Neural cell (in vitro differentiated cells): ENCODE data around the gene OR51V1.

ENCODE experiments used
- EP300 ChIP-seq: fragments of 450-650 bp; conservative IDR thresholded peaks from 2 replicates; pipeline ENCODE4 v1.6.1; 2014; ENCODE audit warnings: antibody characterized with exemption, mild to moderate bottlenecking, moderate library complexity; ENCODE audit not compliant: poor library complexity, severe bottlenecking
- EZH2 ChIP-seq: fragments of 200-600, 300-800 bp; shearing (Covaris generic), sonication (generic); IDR thresholded peaks from 2 replicates; pipeline ENCODE4 v1.6.1; 2014; ENCODE audit warnings: antibody characterized with exemption, low read length, borderline replicate concordance, mild to moderate bottlenecking; ENCODE audit not compliant: insufficient read depth, poor library complexity, severe bottlenecking
- POLR2AphosphoS5 ChIP-seq: IDR thresholded peaks from 2 replicates; pipeline ENCODE4 v1.6.1; 2012
- TF ChIP-seq, protein P1 (sequence below): fragments of 450-650 bp; IDR thresholded peaks from 2 replicates; pipeline ENCODE4 v1.5.1; 2014; ENCODE audit warnings: antibody characterized with exemption, mild to moderate bottlenecking, moderate library complexity; ENCODE audit not compliant: poor library complexity, severe bottlenecking
- TF ChIP-seq, protein P2 (sequence below): IDR thresholded peaks from 2 replicates; pipeline ENCODE4 v1.6.1; 2012; ENCODE audit warnings: borderline replicate concordance

DNA sequence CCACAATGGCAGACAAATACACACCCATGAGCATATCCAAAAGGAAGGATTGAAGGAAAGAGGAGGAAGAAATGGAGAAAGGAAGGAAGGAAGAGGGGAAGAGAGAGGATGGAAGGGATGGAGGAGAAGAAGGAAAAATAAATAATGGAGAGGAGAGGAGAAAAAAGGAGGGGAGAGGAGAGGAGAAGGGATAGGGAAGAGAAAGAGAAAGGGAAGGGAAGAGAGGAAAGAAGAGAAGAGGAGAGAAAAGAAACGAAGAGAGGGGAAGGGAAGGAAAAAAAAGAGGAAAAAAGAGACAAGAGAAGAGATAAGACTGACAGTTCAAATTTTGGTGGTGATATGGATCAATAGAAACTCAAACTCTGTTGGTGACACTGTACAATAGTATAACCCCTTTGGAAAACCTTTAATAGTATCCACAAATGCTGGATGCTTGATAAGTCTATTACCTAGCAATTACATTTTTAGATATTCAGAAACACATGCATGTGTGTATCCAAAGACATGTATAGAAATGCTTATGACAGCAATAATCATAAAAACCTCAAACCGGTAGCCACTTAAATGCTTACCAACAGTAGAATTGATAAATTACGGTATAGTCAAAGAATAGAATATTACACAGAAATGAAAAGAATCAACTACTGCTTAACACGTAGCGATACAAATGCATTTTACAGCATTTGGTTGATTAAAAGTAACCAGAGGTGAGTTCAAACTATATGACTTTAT lies 35.0 kb upstream of the OR51V1 start:
- TF ChIP-seq EP300 (no peak), POLR2AphosphoS5 (no peak), EZH2 (no peak)
- TF ChIP-seq, protein P1, sequence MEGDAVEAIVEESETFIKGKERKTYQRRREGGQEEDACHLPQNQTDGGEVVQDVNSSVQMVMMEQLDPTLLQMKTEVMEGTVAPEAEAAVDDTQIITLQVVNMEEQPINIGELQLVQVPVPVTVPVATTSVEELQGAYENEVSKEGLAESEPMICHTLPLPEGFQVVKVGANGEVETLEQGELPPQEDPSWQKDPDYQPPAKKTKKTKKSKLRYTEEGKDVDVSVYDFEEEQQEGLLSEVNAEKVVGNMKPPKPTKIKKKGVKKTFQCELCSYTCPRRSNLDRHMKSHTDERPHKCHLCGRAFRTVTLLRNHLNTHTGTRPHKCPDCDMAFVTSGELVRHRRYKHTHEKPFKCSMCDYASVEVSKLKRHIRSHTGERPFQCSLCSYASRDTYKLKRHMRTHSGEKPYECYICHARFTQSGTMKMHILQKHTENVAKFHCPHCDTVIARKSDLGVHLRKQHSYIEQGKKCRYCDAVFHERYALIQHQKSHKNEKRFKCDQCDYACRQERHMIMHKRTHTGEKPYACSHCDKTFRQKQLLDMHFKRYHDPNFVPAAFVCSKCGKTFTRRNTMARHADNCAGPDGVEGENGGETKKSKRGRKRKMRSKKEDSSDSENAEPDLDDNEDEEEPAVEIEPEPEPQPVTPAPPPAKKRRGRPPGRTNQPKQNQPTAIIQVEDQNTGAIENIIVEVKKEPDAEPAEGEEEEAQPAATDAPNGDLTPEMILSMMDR = no peak
- TF ChIP-seq, protein P2, sequence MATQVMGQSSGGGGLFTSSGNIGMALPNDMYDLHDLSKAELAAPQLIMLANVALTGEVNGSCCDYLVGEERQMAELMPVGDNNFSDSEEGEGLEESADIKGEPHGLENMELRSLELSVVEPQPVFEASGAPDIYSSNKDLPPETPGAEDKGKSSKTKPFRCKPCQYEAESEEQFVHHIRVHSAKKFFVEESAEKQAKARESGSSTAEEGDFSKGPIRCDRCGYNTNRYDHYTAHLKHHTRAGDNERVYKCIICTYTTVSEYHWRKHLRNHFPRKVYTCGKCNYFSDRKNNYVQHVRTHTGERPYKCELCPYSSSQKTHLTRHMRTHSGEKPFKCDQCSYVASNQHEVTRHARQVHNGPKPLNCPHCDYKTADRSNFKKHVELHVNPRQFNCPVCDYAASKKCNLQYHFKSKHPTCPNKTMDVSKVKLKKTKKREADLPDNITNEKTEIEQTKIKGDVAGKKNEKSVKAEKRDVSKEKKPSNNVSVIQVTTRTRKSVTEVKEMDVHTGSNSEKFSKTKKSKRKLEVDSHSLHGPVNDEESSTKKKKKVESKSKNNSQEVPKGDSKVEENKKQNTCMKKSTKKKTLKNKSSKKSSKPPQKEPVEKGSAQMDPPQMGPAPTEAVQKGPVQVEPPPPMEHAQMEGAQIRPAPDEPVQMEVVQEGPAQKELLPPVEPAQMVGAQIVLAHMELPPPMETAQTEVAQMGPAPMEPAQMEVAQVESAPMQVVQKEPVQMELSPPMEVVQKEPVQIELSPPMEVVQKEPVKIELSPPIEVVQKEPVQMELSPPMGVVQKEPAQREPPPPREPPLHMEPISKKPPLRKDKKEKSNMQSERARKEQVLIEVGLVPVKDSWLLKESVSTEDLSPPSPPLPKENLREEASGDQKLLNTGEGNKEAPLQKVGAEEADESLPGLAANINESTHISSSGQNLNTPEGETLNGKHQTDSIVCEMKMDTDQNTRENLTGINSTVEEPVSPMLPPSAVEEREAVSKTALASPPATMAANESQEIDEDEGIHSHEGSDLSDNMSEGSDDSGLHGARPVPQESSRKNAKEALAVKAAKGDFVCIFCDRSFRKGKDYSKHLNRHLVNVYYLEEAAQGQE = no peak
